Suppressor macrophage (primary cell): ENCODE data around the gene CSPG4.
"Not testable (repeated sequence)": the region's sequence is repeated elsewhere in the genome, so short reads cannot be mapped to it uniquely, and the experiment has no call there.

Experiments used
- DNase-seq, 4 experiments: peaks; one replicate each; pipeline ENCODE4 v3.0.0-alpha.2; 2020 to 2022

Gene CSPG4

GRCh38 chr15:75738014-75738646 lies 25.5 kb upstream of the CSPG4 start:
- peak in 1 of 4 experiments; percentile 48 for DNase-seq

GRCh38 chr15:75737116-75738013 lies 24.7 kb upstream of the CSPG4 start:
- not testable (repeated sequence) for DNase-seq

- DNase-seq, result peak in 1 of 4 experiments; percentile 23
These were observed 23.6 kb upstream of the CSPG4 start for GRCh38 chr15:75736256-75736655.

GRCh38 chr15:75734861-75735760 lies 22.5 kb upstream of the CSPG4 start:
- DNase-seq, result peak in 2 of 4 experiments; percentile 34 to 38

GRCh38 chr15:75733761-75734651 lies 21.4 kb upstream of the CSPG4 start:
- peak in 3 of 4 experiments; percentile 27 to 52 (median 41) for DNase-seq

- DNase-seq, result peak; percentile 64 to 81 (median 74)
These were observed 20.3 kb upstream of the CSPG4 start for GRCh38 chr15:75732809-75733451.

GRCh38 chr15:75732177-75732808 lies 19.6 kb upstream of the CSPG4 start:
- no peak for DNase-seq

GRCh38 chr15:75731248-75732151 lies 18.9 kb upstream of the CSPG4 start:
- peak; percentile 44 to 73 (median 66) for DNase-seq

GRCh38 chr15:75730376-75731247 lies 18.0 kb upstream of the CSPG4 start:
- not testable (repeated sequence) for DNase-seq

GRCh38 chr15:75729326-75730069 lies 16.9 kb upstream of the CSPG4 start:
- no peak for DNase-seq

- DNase-seq, result peak; percentile 76 to 88 (median 84)
These were observed 15.4 kb upstream of the CSPG4 start for GRCh38 chr15:75727851-75728715.

GRCh38 chr15:75727031-75727531 lies 14.4 kb upstream of the CSPG4 start:
- peak in 1 of 4 experiments; percentile 2 for DNase-seq

GRCh38 chr15:75725719-75726607 lies 13.3 kb upstream of the CSPG4 start:
- peak in 2 of 4 experiments; percentile 5 to 39 for DNase-seq

GRCh38 chr15:75725006-75725718 lies 12.5 kb upstream of the CSPG4 start:
- peak in 1 of 4 experiments; percentile 1 for DNase-seq
